H1 (cell line): ENCODE measurements around the gene AVPR2. TPM values are rescaled to one million over a fixed set of nuclear protein-coding genes. Genes with fewer than 3 reads are reported as not detected.

Source experiments
- CTCF ChIA-PET: fragments of 300-600 bp; sonication (Branson Sonifier 250); formaldehyde crosslinking; loops from one replicate; lab custom pipeline; 2021; ENCODE audit not compliant: partially characterized antibody; lab: Charles Lee
- POLR2A ChIA-PET: fragments of 300-600 bp; sonication (Branson Sonifier 250); formaldehyde crosslinking; loops from one replicate; lab custom pipeline; 2021; ENCODE audit warnings: inconsistent platforms; ENCODE audit not compliant: partially characterized antibody; lab: Charles Lee
- DNase-seq, 2 experiments: peaks; one replicate each; pipeline versions ENCODE4 v3.0.0 to v3.0.0-alpha.2; 2010 to 2022; ENCODE audit warnings: low spot score in 2 of 2, low read depth in 1 of 2, mixed read lengths in 1 of 2
- FAIRE-seq: peaks from 2 replicates; lab custom pipeline; 2011; peaks lifted over from hg19 to GRCh38; lab: Jason Lieb, UNC
- H2AFZ ChIP-seq: 2 replicates; pipeline ENCODE4 v1.8.1; 2012; ENCODE audit warnings: low read length, inconsistent platforms
- H2AK5ac ChIP-seq: 2 replicates; pipeline ENCODE4 v1.6.1; 2013; ENCODE audit warnings: low read depth, low read length
- H2BK120ac ChIP-seq: replicated peaks from 2 replicates; pipeline ENCODE3; 2013; ENCODE audit warnings: low read depth, low read length, inconsistent platforms
- H2BK12ac ChIP-seq: 2 replicates; pipeline ENCODE4 v1.6.1; 2013; ENCODE audit warnings: low read depth, low read length
- H2BK15ac ChIP-seq: 2 replicates; pipeline ENCODE4 v1.6.1; 2013; ENCODE audit warnings: low read length
- H2BK20ac ChIP-seq: 2 replicates; pipeline ENCODE4 v1.6.1; 2013; ENCODE audit warnings: low read length
- H2BK5ac ChIP-seq: 2 replicates; pipeline ENCODE4 v1.6.1; 2013; ENCODE audit warnings: low read depth, low read length
- H3K14ac ChIP-seq: 2 replicates; pipeline ENCODE4 v1.6.1; 2013; ENCODE audit warnings: inconsistent platforms; ENCODE audit not compliant: insufficient read length
- H3K18ac ChIP-seq: 2 replicates; pipeline ENCODE4 v1.6.1; 2013; ENCODE audit warnings: low read length; ENCODE audit errors: extremely low read depth
- H3K23ac ChIP-seq: 2 replicates; pipeline ENCODE4 v1.6.1; 2013; ENCODE audit warnings: inconsistent platforms; ENCODE audit not compliant: insufficient read length
- H3K23me2 ChIP-seq: 2 replicates; pipeline ENCODE4 v1.6.1; 2013; ENCODE audit warnings: low read depth, low read length
- H3K27ac ChIP-seq: 2 replicates; pipeline ENCODE4 v1.6.1; 2011; ENCODE audit warnings: low read depth, low read length, inconsistent platforms
- H3K27me3 ChIP-seq, 4 experiments: replicated peaks in 1 of 4; 1 replicate in 1 of 4; 2 replicates in 3 of 4; pipeline versions ENCODE4 v1.6.1 to v1.8.1; 2011 to 2013; ENCODE audit warnings: low read length in 3 of 4, mild to moderate bottlenecking in 3 of 4, inconsistent platforms in 2 of 4, mixed read lengths in 2 of 4, moderate library complexity in 1 of 4; ENCODE audit not compliant: control insufficient read depth in 3 of 4, insufficient read depth in 3 of 4; ENCODE audit errors: extremely low read depth in 1 of 4
- H3K36me3 ChIP-seq, 4 experiments: 2 replicates each; pipeline versions ENCODE4 v1.6.1 to v1.8.1; 2011 to 2013; ENCODE audit warnings: mild to moderate bottlenecking in 4 of 4, low read length in 3 of 4, moderate library complexity in 2 of 4, control low read depth in 1 of 4, inconsistent platforms in 1 of 4; ENCODE audit not compliant: insufficient read depth in 4 of 4, control insufficient read depth in 2 of 4
- H3K4ac ChIP-seq: replicated peaks from 2 replicates; pipeline ENCODE3; 2013; ENCODE audit warnings: low read length, low read depth, mixed read lengths, inconsistent platforms; ENCODE audit not compliant: insufficient read length
- H3K4me1 ChIP-seq, 4 experiments: replicated peaks in 1 of 4; 1 replicate in 1 of 4; 2 replicates in 3 of 4; pipeline versions ENCODE4 v1.6.1 to v1.8.1; 2011 to 2013; ENCODE audit warnings: low read length in 3 of 4, inconsistent platforms in 2 of 4, mixed read lengths in 1 of 4; ENCODE audit not compliant: insufficient read depth in 4 of 4, control insufficient read depth in 3 of 4
- H3K4me2 ChIP-seq, 2 experiments: 2 replicates each; pipeline versions ENCODE4 v1.6.1 to v1.8.1; 2011 to 2013; ENCODE audit warnings: low read depth in 2 of 2, low read length in 2 of 2, control low read depth in 1 of 2, inconsistent platforms in 1 of 2, mild to moderate bottlenecking in 1 of 2; ENCODE audit not compliant: insufficient read depth in 1 of 2
- H3K4me3 ChIP-seq, 4 experiments: fragments of 200-600, 300-600 bp in 1 of 4; sonication (generic), shearing (Covaris generic), sonication (Bioruptor Twin) in 1 of 4; 2 replicates each; pipeline versions ENCODE4 v1.5.1 to v1.8.1; 2011 to 2016; ENCODE audit warnings: low read length in 4 of 4, low read depth in 3 of 4, control low read depth in 2 of 4, inconsistent platforms in 2 of 4, mild to moderate bottlenecking in 2 of 4, mixed read lengths in 1 of 4, moderate library complexity in 1 of 4; ENCODE audit not compliant: insufficient read depth in 2 of 4; ENCODE audit errors: extremely low read depth in 1 of 4
- H3K56ac ChIP-seq: replicated peaks from 2 replicates; pipeline ENCODE3; 2013; ENCODE audit warnings: low read depth, mild to moderate bottlenecking, mixed read lengths, low read length, inconsistent platforms; ENCODE audit not compliant: insufficient read length
- H3K79me1 ChIP-seq: 2 replicates; pipeline ENCODE4 v1.6.1; 2013; ENCODE audit warnings: low read depth, low read length, control low read depth
- H3K79me2 ChIP-seq, 2 experiments: 2 replicates each; pipeline versions ENCODE4 v1.6.1 to v1.8.1; 2012 to 2013; ENCODE audit warnings: low read length in 2 of 2, mild to moderate bottlenecking in 2 of 2, inconsistent platforms in 1 of 2; ENCODE audit not compliant: insufficient read depth in 2 of 2, control insufficient read depth in 1 of 2
- H3K9ac ChIP-seq, 4 experiments: replicated peaks in 1 of 4; 1 replicate in 1 of 4; 2 replicates in 3 of 4; pipeline versions ENCODE4 v1.6.1 to v1.8.1; 2011 to 2013; ENCODE audit warnings: low read depth in 3 of 4, low read length in 3 of 4, control low read depth in 2 of 4, mild to moderate bottlenecking in 2 of 4, moderate library complexity in 2 of 4, inconsistent platforms in 1 of 4; ENCODE audit errors: extremely low read depth in 1 of 4
- H3K9me3 ChIP-seq, 2 experiments: 2 replicates each; pipeline versions ENCODE4 v1.6.1 to v1.8.1; 2012 to 2013; ENCODE audit warnings: mild to moderate bottlenecking in 2 of 2, moderate library complexity in 2 of 2, control low read depth in 1 of 2, inconsistent platforms in 1 of 2, low read depth in 1 of 2, low read length in 1 of 2, mixed read lengths in 1 of 2; ENCODE audit not compliant: insufficient read depth in 2 of 2
- H4K20me1 ChIP-seq, 2 experiments: replicated peaks in 1 of 2; 2 replicates each; pipeline versions ENCODE3 to v1.8.1; 2011 to 2013; ENCODE audit warnings: inconsistent platforms in 2 of 2, low read length in 2 of 2, mild to moderate bottlenecking in 1 of 2; ENCODE audit not compliant: insufficient read depth in 2 of 2, control insufficient read depth in 1 of 2
- H4K5ac ChIP-seq: 2 replicates; pipeline ENCODE4 v1.6.1; 2013; ENCODE audit warnings: low read length, low read depth, mixed read lengths, inconsistent platforms; ENCODE audit not compliant: insufficient read length
- H4K8ac ChIP-seq: 2 replicates; pipeline ENCODE4 v1.8.0; 2013; ENCODE audit warnings: mild to moderate bottlenecking, moderate library complexity, low read length, inconsistent platforms; ENCODE audit not compliant: insufficient read depth; ENCODE audit errors: extremely low read depth
- H4K91ac ChIP-seq: replicated peaks from 2 replicates; pipeline ENCODE3; 2013; ENCODE audit warnings: low read length, mixed read lengths, inconsistent platforms; ENCODE audit not compliant: insufficient read length
- ASH2L ChIP-seq: fragments of 200-600, 300-600 bp; sonication (generic); IDR thresholded peaks from one replicate; pipeline ENCODE4 v1.7.1; 2017; ENCODE audit warnings: low read length
- BACH1 ChIP-seq: IDR thresholded peaks from 2 replicates; pipeline ENCODE4 v1.6.1; 2012; ENCODE audit warnings: low read length, improper control_type of control experiment
- E2F6 ChIP-seq: IDR thresholded peaks from 2 replicates; pipeline ENCODE4 v1.6.1; 2012; ENCODE audit warnings: inconsistent platforms
- GTF2F1 ChIP-seq: IDR thresholded peaks from 2 replicates; pipeline ENCODE4 v1.6.1; 2012; ENCODE audit warnings: low read depth, low read length, improper control_type of control experiment, borderline replicate concordance
- HDAC2 ChIP-seq, 2 experiments: fragments of 300-600 bp in 1 of 2; sonication (generic) in 1 of 2; IDR thresholded peaks; 2 replicates each; pipeline ENCODE4 v1.6.1; 2011 to 2012; ENCODE audit warnings: low read depth in 2 of 2, low read length in 2 of 2, mild to moderate bottlenecking in 2 of 2, moderate library complexity in 2 of 2, borderline replicate concordance in 1 of 2, inconsistent platforms in 1 of 2
- JUN ChIP-seq: IDR thresholded peaks from 2 replicates; pipeline ENCODE4 v1.6.1; 2011; ENCODE audit warnings: low read depth, mild to moderate bottlenecking, improper control_type of control experiment, low read length
- RBBP5 ChIP-seq: IDR thresholded peaks from 2 replicates; pipeline ENCODE4 v1.7.1; 2012; ENCODE audit warnings: low read depth, mild to moderate bottlenecking, inconsistent platforms, low read length, moderate library complexity, borderline replicate concordance
- SAP30 ChIP-seq: fragments of 300-600 bp; sonication (generic); IDR thresholded peaks from 2 replicates; pipeline ENCODE4 v1.7.1; 2012; ENCODE audit warnings: low read length, moderate library complexity, mild to moderate bottlenecking, inconsistent platforms; ENCODE audit not compliant: insufficient read depth, insufficient replicate concordance
- SIN3A ChIP-seq, 2 experiments: IDR thresholded peaks in 1 of 2; conservative IDR thresholded peaks in 1 of 2; 2 replicates each; pipeline ENCODE4 v1.6.1; 2011 to 2012; ENCODE audit warnings: low read length in 2 of 2, improper control_type of control experiment in 1 of 2, low read depth in 1 of 2, mild to moderate bottlenecking in 1 of 2
- SRF ChIP-seq: IDR thresholded peaks from 2 replicates; pipeline ENCODE4 v1.6.1; 2011; ENCODE audit warnings: mild to moderate bottlenecking, low read depth, low read length, moderate library complexity
- TCF12 ChIP-seq: IDR thresholded peaks from 2 replicates; pipeline ENCODE4 v1.6.1; 2011; ENCODE audit warnings: low read depth, mild to moderate bottlenecking, low read length
- ZNF274 ChIP-seq: IDR thresholded peaks from 2 replicates; pipeline ENCODE4 v1.7.0; 2012; ENCODE audit warnings: low read length, borderline replicate concordance; ENCODE audit errors: extremely low read depth
- WGBS, 2 experiments: shearing (Covaris generic) in 1 of 2; methylation state at CpG; one replicate each; pipeline versions ENCODE4 v1.1.6 to v1.1.7; 2013 to 2015; ENCODE audit warnings: low lambda C conversion rate in 2 of 2, mixed read lengths in 2 of 2, inconsistent platforms in 1 of 2, low coverage in 1 of 2, missing lambda C conversion rate in 1 of 2; ENCODE audit not compliant: insufficient replicate concordance in 2 of 2, insufficient coverage in 1 of 2, insufficient read length in 1 of 2; ENCODE audit errors: extremely low coverage in 1 of 2, missing lambda C conversion rate in 1 of 2; 5-methylcytosine and 5-hydroxymethylcytosine counted together
- polyA plus RNA-seq, 7 experiments: library from polyadenylated mRNA; depleted of rRNA in 3 of 7; stranded (reverse) in 5 of 7; unstranded in 2 of 7; fragments of >200 nt in 5 of 7; fragments of 200-250 nt in 2 of 7; gene quantifications; 1 replicate in 5 of 7; 2 replicates in 1 of 7; 4 replicates in 1 of 7; pipeline versions ENCODE4 v1.2.1 to v1.2.3, GENCODE V29; 2011 to 2013; ENCODE audit warnings: missing spikeins in 2 of 7, mixed read lengths in 2 of 7
- total RNA-seq: library from RNA; stranded (reverse); fragmentation: NEBNext Ultra II Directional; extraction: Animal tissue kit (Norgen Biotek cat#: 25700); gene quantifications from 2 replicates; pipeline ENCODE4 v1.2.1, GENCODE V29; 2021

Gene AVPR2
- total and polyA plus RNA-seq, 2 of the 8 experiments (the other 6 are each of a cell fraction or from before 2014, with no cell fraction given), result 0.09 TPM; not detected in 1

GRCh38 chrX:153907456-153907855, 3.0 kb downstream of the AVPR2 start:
- no peak overlapping the region for H4K8ac ChIP-seq
- H2AK5ac ChIP-seq, result no peak overlapping the region
- H3K18ac ChIP-seq, result no peak overlapping the region
- H3K9ac ChIP-seq, result no peak overlapping the region
- H3K36me3 ChIP-seq, result no peaks in the 10 kb centered on the region; a peak in 1 of 8 replicates
- H3K79me1 ChIP-seq, result no peaks in the 10 kb centered on the region
- POLR2A ChIA-PET, result interaction anchor here (0.6 to 1.8 kb wide), 7 partner anchors 10 to 124 kb away, joined by 3 to 10 read pairs (median 4); partner anchors contain the start of genes ARHGAP4 and HCFC1
- no peak overlapping the region for H2AFZ ChIP-seq
- no peak overlapping the region for H2BK5ac ChIP-seq
- TF ChIP-seq GTF2F1 (no peak), TCF12 (no peak), BACH1 (no peak), ZNF274 (no peak), JUN (no peak), E2F6 (no peak), SAP30 (no peak), SIN3A (conservative IDR thresholded peaks at IDR 0.05 in 1 of 2, IDR thresholded peaks at IDR 0.05 in 1 of 2; ENCODE audit: low read depth in 1 of 2, low read length in 2 of 2) (no peak), HDAC2 (IDR thresholded peaks at IDR 0.05; ENCODE audit: borderline replicate concordance in 1 of 2, low read depth in 2 of 2, low read length in 2 of 2) (no peak), ASH2L (no peak), RBBP5 (no peak), SRF (no peak)
- H3K9me3 ChIP-seq, result no peaks in the 10 kb centered on the region
- H3K56ac ChIP-seq, result no peak overlapping the region
- no peak overlapping the region for H2BK12ac ChIP-seq
- H3K23ac ChIP-seq, result no peak overlapping the region
- no peak overlapping the region for H3K4me2 ChIP-seq
- H2BK15ac ChIP-seq, result no peak overlapping the region
- CTCF ChIA-PET, result interaction anchor here (1.0 to 2.3 kb wide), 5 partner anchors 15 to 144 kb away, joined by 3 to 9 read pairs (median 4); partner anchors contain the start of gene PLXNB3
- H3K4me1 ChIP-seq, result peaks cover 0 to 12% (median 0%) of the 10 kb centered on the region in 4 experiments; a peak in 1 of 7 replicates
- H3K14ac ChIP-seq, result no peak overlapping the region
- no peak overlapping the region for H3K4ac ChIP-seq
- FAIRE-seq (no peak), DNase-seq (no peak)
- H3K4me3 ChIP-seq, result no peak overlapping the region
- no peak overlapping the region for H4K5ac ChIP-seq
- no peak overlapping the region for H4K91ac ChIP-seq
- H2BK20ac ChIP-seq, result no peak overlapping the region
- H4K20me1 ChIP-seq, result peaks cover 0 to 2% of the 10 kb centered on the region in 2 experiments
- H3K23me2 ChIP-seq, result no peaks in the 10 kb centered on the region
- no peaks in the 10 kb centered on the region for H3K79me2 ChIP-seq
- no peaks in the 10 kb centered on the region for H3K27me3 ChIP-seq
- H2BK120ac ChIP-seq, result no peak overlapping the region
- 85% methylated on average over 5 of the region's 12 CpGs; no CpG with 5 or more reads in 1 of the 2 experiments for WGBS, 2 experiments
- no peak overlapping the region for H3K27ac ChIP-seq
